GM20000 (cell line): ENCODE measurements around the gene CALN1.

ENCODE experiments used
- DNase-seq: peaks from one replicate; pipeline ENCODE4 v3.0.0; 2012; ENCODE audit warnings: low spot score
- CTCF ChIP-seq: IDR thresholded peaks from 2 replicates; pipeline ENCODE4 v1.5.1; 2012; ENCODE audit warnings: mild to moderate bottlenecking, control low read depth; ENCODE audit errors: extremely low read depth, missing control alignments

The CALN1 gene

GRCh38 chr7:72308986-72309385 is 103.2 kb downstream of the CALN1 start:
- no peak for TF ChIP-seq CTCF
- no peak for DNase-seq

- no peak for TF ChIP-seq CTCF
- DNase-seq = no peak
These were observed 104.6 kb downstream of the CALN1 start for GRCh38 chr7:72307566-72307965.

- TF ChIP-seq CTCF = no peak
- no peak for DNase-seq
These were observed 113.2 kb downstream of the CALN1 start for GRCh38 chr7:72298912-72299311.

- no peak for TF ChIP-seq CTCF
- DNase-seq = no peak
These were observed 114.0 kb downstream of the CALN1 start for GRCh38 chr7:72298091-72298490.

GRCh38 chr7:72297636-72298035 is 114.5 kb downstream of the CALN1 start:
- no peak for DNase-seq
- TF ChIP-seq CTCF = no peak

GRCh38 chr7:72292794-72293193 is 119.3 kb downstream of the CALN1 start:
- no peak for DNase-seq
- TF ChIP-seq CTCF = no peak

GRCh38 chr7:72292118-72292517 is 120.0 kb downstream of the CALN1 start:
- no peak for DNase-seq
- no peak for TF ChIP-seq CTCF
